G401 (cell line): ENCODE data around the gene NAPA. TPM values are rescaled to one million over a fixed set of nuclear protein-coding genes. Genes with fewer than 3 reads are reported as not detected.

Source experiments
- DNase-seq: peaks from one replicate; pipeline ENCODE4 v3.0.0-alpha.2; 2015; ENCODE audit warnings: low spot score
- in situ Hi-C: cut with HindIII; loops from 2 replicates; pipeline ENCODE4 v1.10.0; 2016; ENCODE audit warnings: low sequenced_read_pairs, mixed read lengths
- total RNA-seq: library from RNA; depleted of rRNA; stranded (reverse); fragments of >200 nt; shearing (Covaris generic); gene quantifications from 2 replicates; pipeline ENCODE4 v1.2.3, GENCODE V29; 2014

The NAPA gene
- total RNA-seq, 1 experiment from 2014 or later: 75.9 TPM

DNA sequence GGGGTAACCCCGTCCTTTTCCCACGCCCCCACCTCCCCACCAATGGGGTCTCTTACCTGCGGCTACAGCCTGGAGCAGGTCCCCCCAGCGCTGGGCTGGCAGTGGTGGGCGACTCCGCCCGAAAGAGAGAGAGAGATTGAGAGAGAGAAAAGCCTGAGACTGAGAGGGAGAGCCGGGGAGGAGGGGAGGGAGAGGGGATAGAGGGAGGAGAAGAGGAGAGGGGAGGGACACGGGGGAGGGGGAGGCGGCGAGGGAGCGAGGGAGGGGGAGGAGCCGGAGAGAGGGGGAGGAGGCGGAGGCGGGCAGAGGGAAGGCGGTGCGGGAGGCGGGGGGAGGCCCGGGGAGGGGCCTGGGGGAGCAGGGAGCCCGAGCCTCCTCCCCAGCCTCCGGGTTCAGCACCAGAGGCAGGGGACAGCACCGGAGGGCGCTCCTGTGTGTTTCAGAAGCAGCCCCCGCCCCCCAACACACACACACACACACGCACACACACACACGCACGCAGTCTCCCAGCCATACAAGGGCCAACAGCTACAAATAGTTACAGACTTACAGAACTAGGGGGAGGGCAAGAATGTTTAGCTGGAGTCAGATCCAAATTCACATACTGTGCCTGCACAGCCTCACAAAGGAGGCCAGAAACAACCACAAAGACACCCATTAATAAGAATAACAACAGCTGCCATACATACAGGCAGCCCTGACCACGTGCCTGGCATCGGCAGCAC is 43.0 kb downstream of the NAPA start, which contains the start of gene SLC8A2:
Gene SLC8A2, minus strand, starts transcription at position 161 of the 725 bp plus-strand sequence. CDS start 5,490 bp downstream, outside the sequence.
- in situ Hi-C loops: no loop called here
- DNase-seq: peak; percentile 95

GRCh38 chr19:47471381-47471732 is 43.5 kb downstream of the NAPA start:
- DNase-seq: no peak
- in situ Hi-C loops: no loop called here

DNA sequence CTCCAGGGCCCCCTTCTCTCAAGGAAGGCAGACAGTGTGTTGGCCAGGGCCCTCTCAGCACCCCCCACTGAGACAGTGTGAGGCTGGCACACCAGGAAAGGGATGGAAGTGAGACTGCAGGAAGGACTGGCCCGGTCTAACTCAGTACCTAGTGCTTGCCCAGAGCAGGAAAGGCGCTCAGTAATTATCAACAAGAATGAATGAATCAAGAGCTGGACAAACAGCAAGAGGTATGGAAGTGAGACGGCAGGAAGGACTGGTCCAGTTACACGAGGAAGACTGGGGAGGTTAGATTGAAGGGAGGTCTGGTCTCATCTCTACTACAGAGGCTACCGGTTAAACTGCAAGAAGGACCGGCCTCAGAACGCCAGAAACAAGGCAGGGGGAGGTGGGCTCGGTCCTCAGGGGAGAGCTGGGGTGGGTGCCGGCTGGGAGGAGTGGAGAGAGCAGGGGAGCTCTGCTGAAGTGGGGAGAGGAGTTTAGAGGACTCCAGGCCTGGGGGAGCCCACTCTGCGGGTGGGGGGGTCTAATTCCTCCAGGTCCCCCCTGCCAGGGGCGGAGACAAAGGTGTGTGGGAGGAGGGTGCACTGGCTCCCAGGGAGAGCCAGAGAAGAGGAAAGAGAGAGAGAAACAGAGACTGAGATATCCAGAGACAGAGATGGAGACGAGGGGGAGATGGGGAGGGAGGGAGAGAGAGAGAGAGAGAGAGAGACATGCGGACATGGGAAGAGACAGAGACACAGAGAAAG is 44.2 kb downstream of the NAPA start:
- in situ Hi-C loops: no loop called here
- DNase-seq: no peak

GRCh38 chr19:47469719-47470118 is 45.1 kb downstream of the NAPA start:
- in situ Hi-C loops: no loop called here
- peak; percentile 75 for DNase-seq

DNA sequence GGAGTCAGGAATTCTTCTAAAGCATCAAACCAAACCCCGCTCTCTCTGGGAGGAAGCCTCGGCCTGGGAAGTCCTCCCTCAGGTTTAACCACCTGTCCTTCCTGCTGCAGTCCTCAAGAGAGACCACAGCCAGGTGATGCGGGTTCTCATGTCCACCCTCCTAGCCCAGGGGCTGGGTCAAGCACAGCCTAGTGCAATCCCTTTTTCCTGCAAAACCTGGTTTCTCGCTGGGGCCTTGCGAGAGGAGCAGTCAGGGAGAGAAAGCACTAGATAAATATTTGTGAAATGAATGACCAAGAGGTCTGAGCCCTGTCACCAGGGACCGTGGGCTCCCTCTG is 45.5 kb downstream of the NAPA start:
- no peak for DNase-seq
- in situ Hi-C loops: no loop called here

- no peak for DNase-seq
- in situ Hi-C loops: no loop called here
Observed at GRCh38 chr19:47467914-47468313, 46.9 kb downstream of the NAPA start.

GRCh38 chr19:47465957-47466356 is 48.9 kb downstream of the NAPA start:
- DNase-seq: no peak
- in situ Hi-C loops: no loop called here

- in situ Hi-C loops: no loop called here
- no peak for DNase-seq
Observed at GRCh38 chr19:47464675-47465419, 50.0 kb downstream of the NAPA start.

- no peak for DNase-seq
- in situ Hi-C loops: no loop called here
Observed at GRCh38 chr19:47461876-47462275, 53.0 kb downstream of the NAPA start.

DNA sequence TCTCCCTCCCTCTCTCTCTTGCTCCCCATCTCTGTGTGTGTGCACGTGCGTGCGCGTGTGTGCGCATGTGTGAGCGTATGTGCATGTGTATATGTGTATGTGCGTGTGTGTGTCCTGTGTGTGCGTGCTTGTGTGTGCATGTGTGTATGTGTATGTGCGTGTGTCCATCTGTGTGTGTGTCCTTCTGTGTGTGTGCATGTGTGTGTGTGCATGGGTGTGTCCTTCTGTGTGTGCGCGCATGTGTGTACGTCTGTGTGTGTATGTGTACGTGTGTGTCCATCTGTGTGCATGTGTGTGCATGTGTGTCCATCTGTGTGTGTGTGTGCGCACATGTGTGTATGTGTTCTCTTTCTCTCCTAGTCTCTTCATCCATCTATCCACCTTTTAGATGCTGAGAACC is 55.4 kb downstream of the NAPA start:
- in situ Hi-C loops: no loop called here
- DNase-seq: no peak

DNA sequence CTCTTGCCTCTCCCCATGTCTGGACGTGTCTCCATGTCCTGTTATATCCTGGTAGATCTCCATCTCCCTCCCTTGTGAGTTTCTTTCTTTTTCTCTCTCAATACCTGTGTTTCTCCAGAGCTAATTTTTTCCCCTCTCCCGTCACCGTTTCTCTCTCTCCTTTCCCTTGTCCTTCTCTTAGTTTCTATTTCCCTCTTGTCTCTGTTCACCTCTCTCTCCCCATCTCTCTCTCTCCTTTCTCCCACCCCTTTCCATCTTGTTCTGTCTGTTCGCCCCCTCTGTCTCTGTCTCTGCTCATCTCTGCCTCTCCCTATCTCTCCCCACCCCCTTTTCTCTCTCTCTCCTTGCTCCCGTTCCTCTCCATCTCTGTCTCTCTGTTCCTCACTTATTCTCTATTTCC is 56.2 kb downstream of the NAPA start:
- no peak for DNase-seq
- in situ Hi-C loops: no loop called here

DNA sequence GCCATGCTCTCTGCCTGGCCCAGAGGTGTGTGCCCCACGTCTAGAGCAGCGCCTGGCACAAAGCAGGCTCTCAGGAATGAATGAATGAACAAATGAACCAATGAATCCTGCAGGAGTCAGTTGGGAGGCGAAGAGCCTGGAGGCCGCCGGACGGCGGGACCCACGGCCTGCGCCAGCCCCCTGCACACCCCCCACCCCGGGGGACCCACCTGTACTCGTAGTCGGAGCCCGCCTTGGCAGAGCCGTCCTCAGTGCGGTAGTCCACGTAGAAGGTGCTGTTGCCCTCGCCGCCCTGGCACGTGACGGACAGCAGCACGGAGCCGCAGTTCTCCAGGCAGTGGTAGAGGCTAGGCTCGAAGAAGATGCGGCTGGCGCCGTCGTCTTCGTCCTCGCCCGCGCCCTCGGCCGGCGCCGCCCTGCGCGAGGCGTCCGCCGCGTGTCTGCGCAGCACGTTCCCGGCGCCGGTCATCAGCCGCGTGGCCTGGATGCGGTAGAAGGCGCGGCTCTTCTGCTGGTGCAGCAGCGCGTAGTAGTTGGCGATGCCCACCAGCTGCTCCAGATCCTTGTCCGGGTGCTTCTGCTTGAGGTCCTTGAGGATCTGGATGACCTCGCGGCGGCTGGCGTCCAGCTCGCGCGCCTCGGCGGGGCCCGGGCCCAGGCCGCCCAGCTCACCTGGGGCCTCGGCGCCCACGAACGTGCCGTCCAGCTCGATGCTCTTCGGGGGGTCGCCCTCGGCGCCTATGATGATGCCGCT is 58.0 kb downstream of the NAPA start:
- in situ Hi-C loops: no loop called here
- no peak for DNase-seq

- in situ Hi-C loops: no loop called here
- DNase-seq: no peak
Observed at GRCh38 chr19:47450478-47450877, 64.4 kb downstream of the NAPA start.

DNA sequence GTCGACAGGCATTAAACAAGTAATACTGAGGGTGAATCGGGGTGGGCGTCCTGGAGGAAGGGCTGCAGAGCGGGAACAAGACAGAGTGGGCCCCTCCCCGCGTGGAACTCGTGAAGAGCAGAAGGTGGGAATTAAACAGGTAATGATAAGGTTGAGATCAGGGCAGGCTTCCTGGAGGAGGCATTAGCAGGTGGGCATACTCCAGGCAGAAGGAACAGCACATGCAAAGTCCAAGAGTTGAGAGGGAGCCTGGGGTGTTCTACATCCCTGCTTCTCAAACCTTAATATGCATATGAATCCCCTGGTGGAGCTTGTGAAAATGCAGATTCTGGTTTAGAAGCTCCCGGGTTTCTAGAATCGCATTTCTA is 66.5 kb downstream of the NAPA start:
- in situ Hi-C loops: loop anchor here (5.0 kb wide), 1 partner anchor 49 kb away; no protein-coding TSS in a partner anchor
- DNase-seq: no peak

GRCh38 chr19:47447470-47448359 is 67.1 kb downstream of the NAPA start:
- no peak for DNase-seq
- in situ Hi-C loops: loop anchor here (5.0 kb wide), 1 partner anchor 50 kb away; no protein-coding TSS in a partner anchor

DNA sequence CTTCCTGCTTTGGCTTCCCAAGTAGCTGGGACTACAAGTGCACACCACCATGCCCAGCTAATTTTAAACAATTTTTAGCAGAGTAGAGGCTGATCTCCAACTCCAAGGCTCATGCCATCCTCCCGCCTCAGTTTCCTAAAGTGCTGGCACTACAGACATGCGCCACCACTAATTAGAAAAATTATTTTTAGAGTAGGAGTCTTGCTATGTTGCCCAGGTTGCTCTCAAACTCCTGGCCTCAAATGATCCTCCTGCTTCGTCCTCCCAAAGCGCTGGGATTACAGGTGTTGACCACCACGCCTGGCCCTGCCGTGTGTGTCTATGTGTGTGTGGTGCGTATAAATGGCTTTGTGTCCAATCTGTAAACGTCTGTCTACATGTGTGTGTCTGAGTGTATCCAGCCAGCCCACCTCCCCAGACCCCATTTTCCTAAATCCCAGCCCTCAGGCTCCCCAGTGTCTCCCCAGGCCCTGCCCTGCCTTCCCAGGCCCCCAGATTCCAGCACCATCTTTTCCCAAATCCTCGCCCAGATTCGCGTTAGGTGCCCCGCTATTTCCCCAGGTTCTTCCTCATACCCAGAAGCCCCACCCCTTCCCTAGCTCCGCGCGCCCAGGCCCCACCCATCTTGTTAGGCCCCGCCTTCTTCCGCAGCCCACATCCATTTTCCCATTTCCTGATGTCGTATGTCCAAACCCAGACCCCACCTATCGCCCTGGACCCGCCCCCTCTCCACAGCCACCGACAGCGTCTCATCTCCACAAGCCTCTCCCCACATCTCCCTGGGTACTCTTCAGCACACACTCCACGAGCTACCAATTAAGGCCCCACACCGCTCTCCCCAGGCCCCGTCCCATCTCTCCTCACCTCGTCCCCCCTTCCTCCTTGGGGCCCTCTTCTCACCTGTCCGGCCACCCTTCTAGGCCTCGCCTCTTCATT is 68.1 kb downstream of the NAPA start:
- in situ Hi-C loops: loop anchor here (5.0 kb wide), 1 partner anchor 50 kb away; no protein-coding TSS in a partner anchor
- DNase-seq: peak; percentile 76

DNA sequence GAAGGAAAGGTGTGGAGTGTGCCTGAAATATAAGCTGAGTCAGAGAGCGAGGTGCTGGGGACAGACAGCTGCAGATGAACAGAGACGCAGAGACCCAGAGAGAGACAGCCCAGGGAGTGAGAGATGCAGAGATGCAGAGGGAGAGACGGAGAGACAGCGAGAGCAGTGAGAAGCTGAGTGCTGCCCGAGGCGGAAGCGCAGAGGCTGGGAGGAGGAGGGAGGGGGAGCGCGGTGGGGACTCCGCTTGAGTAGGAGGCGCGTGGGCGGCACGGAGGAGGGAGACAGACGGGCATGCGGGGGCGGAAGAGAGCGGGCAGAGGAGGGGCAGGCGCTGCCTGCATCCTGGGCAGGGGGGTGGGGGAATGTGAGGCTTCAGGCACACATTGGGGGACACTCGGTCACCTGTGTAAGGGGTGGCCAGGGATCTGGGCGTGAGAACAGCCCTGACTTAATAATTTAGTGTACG is 68.9 kb downstream of the NAPA start:
- peak; percentile 92 for DNase-seq
- in situ Hi-C loops: loop anchor here (5.0 kb wide), 1 partner anchor 51 kb away; no protein-coding TSS in a partner anchor
